ENCODE data around the gene IL17C.
A peak's percentile ranks its signal among the peaks of the same experiment; 100 is the strongest.

Gene IL17C

DNA sequence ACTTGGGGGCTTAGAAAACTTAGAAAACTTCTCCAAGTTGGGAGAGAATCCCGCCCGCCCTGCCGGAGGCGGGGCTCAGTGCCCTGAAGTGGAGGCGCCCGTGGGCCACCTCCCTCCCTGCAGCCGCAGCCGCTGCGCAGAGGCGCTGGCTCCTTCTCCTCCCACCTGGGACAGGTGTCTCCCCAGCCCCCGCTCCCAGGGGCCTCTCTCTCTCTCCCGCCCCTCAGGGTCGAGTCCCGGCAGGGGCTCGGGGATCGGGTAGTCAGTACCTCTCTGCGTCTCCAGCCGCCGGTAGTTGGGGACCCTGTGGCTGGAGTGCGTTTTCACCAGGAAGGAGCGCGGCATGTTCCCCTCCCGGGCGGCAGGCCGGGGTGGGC is 47.7 kb downstream of the IL17C start:
- no peak for DNase-seq (ENCODE audit: low read depth)

- peak; percentile 82 for DNase-seq (ENCODE audit: low read depth)
Measured at GRCh38 chr16:88686439-88687253, 48.3 kb downstream of the IL17C start, which contains the start of gene SNAI3. SNAI3 (minus strand) TSS chr16:88686507; CDS start chr16:88686406, 101 bp downstream.

DNA sequence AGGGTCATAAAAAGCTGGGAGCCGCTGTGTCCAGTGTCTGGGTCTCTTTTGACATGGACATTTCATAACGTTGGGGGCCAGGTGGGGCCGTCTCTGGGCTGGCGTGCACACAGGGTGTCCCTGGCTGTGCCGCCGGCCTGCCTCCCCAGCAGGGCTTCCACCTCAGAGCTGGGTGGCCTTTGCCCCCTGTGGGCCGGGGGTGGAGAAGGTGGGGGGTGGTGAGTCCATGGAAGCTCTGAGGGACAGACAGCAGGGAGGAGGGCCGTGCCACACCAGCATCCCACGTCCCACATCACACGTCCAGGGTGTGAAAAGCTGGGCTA is 48.8 kb downstream of the IL17C start:
- no peak for DNase-seq (ENCODE audit: low read depth)

GRCh38 chr16:88687676-88688012 is 49.3 kb downstream of the IL17C start:
- no peak for DNase-seq (ENCODE audit: low read depth)

- DNase-seq (ENCODE audit: low read depth) = no peak
Measured at GRCh38 chr16:88688013-88688778, 49.8 kb downstream of the IL17C start.

Data from activated T-helper 1 cell treated with Interleukin-2 at 50 U/mL for 16 hours (primary cell).